K562 (cell line): ENCODE results near the gene PDLIM7. TPM values are rescaled to one million over a fixed set of nuclear protein-coding genes. Genes with fewer than 3 reads are reported as not detected.
A peak's percentile ranks its signal among the peaks of the same experiment; 100 is the strongest.

Experiments
- ARID1B ChIP-seq: fragments of 450-650 bp; IDR thresholded peaks from 2 replicates; pipeline ENCODE4 v1.6.1; 2016; ENCODE audit warnings: antibody characterized with exemption, mild to moderate bottlenecking, inconsistent platforms
- CCNT2 ChIP-seq: IDR thresholded peaks from 2 replicates; pipeline ENCODE4 v1.6.1; 2011; ENCODE audit warnings: borderline replicate concordance, low read depth, mild to moderate bottlenecking, moderate library complexity, mixed read lengths, low read length; ENCODE audit not compliant: insufficient read length; ENCODE audit errors: extremely low read depth
- ESRRA ChIP-seq: fragments of 450-650 bp; IDR thresholded peaks from 2 replicates; pipeline ENCODE4 v1.6.1; 2014; ENCODE audit warnings: low read depth, mild to moderate bottlenecking, moderate library complexity, borderline replicate concordance
- HLTF ChIP-seq: fragments of 450-650 bp; IDR thresholded peaks from 2 replicates; pipeline ENCODE4 v1.6.1; 2016
- JUND ChIP-seq, 2 experiments: IDR thresholded peaks; 2 replicates in 1 of 2; 3 replicates in 1 of 2; pipeline ENCODE4 v1.6.1; 2011; ENCODE audit warnings: borderline replicate concordance in 2 of 2, low read depth in 2 of 2, low read length in 2 of 2, improper control_type of control experiment in 1 of 2, missing biosample characterization in 1 of 2, missing genetic modification characterization in 1 of 2, missing genetic modification reagents in 1 of 2
- KLF1 ChIP-seq: fragments of 450-650 bp; IDR thresholded peaks from 2 replicates; pipeline ENCODE4 v1.6.1; 2016; ENCODE audit warnings: missing genetic modification characterization, missing compliant biosample characterization
- MAZ ChIP-seq, 2 experiments: fragments of 450-650 bp in 1 of 2; sonication (generic) in 1 of 2; formaldehyde crosslinking; IDR thresholded peaks in 1 of 2; conservative IDR thresholded peaks in 1 of 2; 2 replicates each; pipeline versions ENCODE4 v1.4.0 to v1.5.0; 2020; ENCODE audit warnings: mild to moderate bottlenecking in 1 of 2, missing genetic modification reagents in 1 of 2
- RBM22 ChIP-seq: fragments of 200-400 bp; formaldehyde crosslinking; IDR thresholded peaks from 2 replicates; pipeline ENCODE4 v1.6.1; 2018; ENCODE audit warnings: low read length, low read depth; ENCODE audit not compliant: poor library complexity, severe bottlenecking
- TCF3 ChIP-seq: sonication (generic); formaldehyde crosslinking; IDR thresholded peaks from 2 replicates; pipeline ENCODE4 v1.4.0; 2020; ENCODE audit warnings: mild to moderate bottlenecking, missing genetic modification reagents
- ZNF134 ChIP-seq: fragments of 250-450 bp; sonication (Bioruptor Pico); conservative IDR thresholded peaks from 2 replicates; pipeline ENCODE4 v1.4.0; 2020
- ZNF253 ChIP-seq: fragments of 250-450 bp; sonication (Bioruptor Pico); conservative IDR thresholded peaks from 2 replicates; pipeline ENCODE4 v1.6.1; 2021; ENCODE audit warnings: mild to moderate bottlenecking
- ZNF75A ChIP-seq: fragments of 450-650 bp; formaldehyde crosslinking; IDR thresholded peaks from 2 replicates; pipeline ENCODE4 v1.4.0; 2020; ENCODE audit warnings: mild to moderate bottlenecking
- polyA plus RNA-seq, 8 experiments: library from polyadenylated mRNA; depleted of rRNA in 4 of 8; stranded (reverse) in 5 of 8; unstranded in 3 of 8; fragments of >200 nt; fragmentation: Nextera tagmentation in 2 of 8; fragmentation: Illumina TruSeq in 1 of 8; extraction: Ambion mirVana in 2 of 8; extraction: Trizol in 1 of 8; gene quantifications; 2 replicates each; pipeline versions ENCODE4 v1.2.1 to v1.2.3, GENCODE V29; 2011 to 2014; ENCODE audit warnings: inconsistent platforms in 1 of 8, missing spikeins in 1 of 8
- total RNA-seq, 7 experiments: library from RNA; depleted of rRNA in 6 of 7; stranded (reverse); fragments of >200 nt in 6 of 7; fragmentation: Illumina TruSeq in 2 of 7; extraction: Trizol in 2 of 7; gene quantifications; 2 replicates each; pipeline versions ENCODE4 v1.2.1 to v1.2.3, GENCODE V29; 2011 to 2021; ENCODE audit warnings: low replicate concordance in 1 of 7
- TF ChIP-seq, protein P1 (sequence below), 2 experiments: fragments of 450-650 bp; conservative IDR thresholded peaks; 2 replicates each; pipeline ENCODE4 v1.6.1; 2017; ENCODE audit warnings: mild to moderate bottlenecking in 2 of 2, moderate library complexity in 2 of 2
- TF ChIP-seq, protein P2 (sequence below), 3 experiments: IDR thresholded peaks in 2 of 3; conservative IDR thresholded peaks in 1 of 3; 2 replicates each; pipeline ENCODE4 v1.5.1; 2011 to 2012; ENCODE audit warnings: low read length in 3 of 3, mild to moderate bottlenecking in 3 of 3, control low read depth in 2 of 3, improper control_type of control experiment in 1 of 3, inconsistent platforms in 1 of 3, low read depth in 1 of 3, mixed read lengths in 1 of 3, moderate library complexity in 1 of 3; ENCODE audit not compliant: insufficient read depth in 2 of 3
- TF ChIP-seq, protein P3 (sequence below): fragments of 450-650 bp; formaldehyde crosslinking; IDR thresholded peaks from 2 replicates; pipeline ENCODE4 v1.4.0; 2022; ENCODE audit warnings: mild to moderate bottlenecking, moderate library complexity
- TF ChIP-seq, protein P4 (sequence below), 2 experiments: IDR thresholded peaks; 2 replicates each; pipeline ENCODE4 v1.6.1; 2012; ENCODE audit warnings: improper control_type of control experiment in 2 of 2, low read depth in 2 of 2, low read length in 2 of 2, borderline replicate concordance in 1 of 2
- TF ChIP-seq, protein P5 (sequence below), 2 experiments: fragments of 250-450 bp in 1 of 2; fragments of 450-650 bp in 1 of 2; sonication (Bioruptor Pico) in 1 of 2; IDR thresholded peaks; 2 replicates each; pipeline versions ENCODE4 v1.6.1 to v1.8.0; 2016 to 2021; ENCODE audit warnings: mild to moderate bottlenecking in 2 of 2, moderate library complexity in 2 of 2, missing compliant biosample characterization in 1 of 2, missing genetic modification characterization in 1 of 2

Gene PDLIM7
- total and polyA plus RNA-seq, 9 of the 15 experiments (the other 6 are each of a cell fraction or from before 2014, with no cell fraction given), result 2.1 to 124 (median 32.6) TPM

DNA sequence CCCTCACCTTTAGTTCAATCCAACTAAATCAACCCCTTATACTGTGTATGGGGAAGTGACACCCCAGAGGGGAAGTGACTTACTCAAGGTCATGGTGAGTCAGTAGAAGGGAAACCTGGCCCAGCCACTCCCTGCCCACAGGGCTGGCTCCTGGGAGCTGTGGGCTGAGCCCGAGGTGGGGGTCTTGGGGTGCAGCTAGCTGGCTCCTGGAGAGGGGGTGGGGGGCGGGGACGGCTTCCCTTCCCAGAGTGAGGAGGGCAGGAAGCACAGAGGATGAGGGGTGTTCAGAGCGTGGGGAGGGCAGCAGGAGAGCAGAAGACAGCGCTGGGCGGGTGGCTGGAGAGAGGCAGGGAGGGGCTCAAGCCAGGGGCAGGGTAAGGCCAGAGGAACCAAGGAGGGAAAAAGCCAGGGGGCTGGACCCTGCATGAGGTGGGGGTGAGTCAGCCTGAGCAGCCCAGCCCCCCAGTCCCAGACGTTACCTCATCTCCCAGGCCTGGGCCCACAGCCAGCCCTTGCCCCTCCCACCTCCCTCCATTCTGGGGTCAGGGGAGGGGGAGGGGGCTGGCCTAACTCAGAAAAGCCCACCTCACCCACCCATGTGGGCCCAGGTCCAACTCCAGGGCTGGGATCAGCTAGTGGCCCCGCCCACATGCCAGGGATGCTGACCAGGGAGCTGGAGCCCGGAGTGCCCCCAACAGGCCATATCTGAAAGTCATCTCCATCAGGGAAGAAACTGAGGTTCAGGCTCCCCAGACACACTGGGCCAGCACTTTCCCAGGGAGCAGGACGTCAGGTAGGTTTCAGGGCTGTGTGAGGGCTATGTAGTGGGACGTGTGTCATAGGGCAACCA lies 2.8 kb downstream of the PDLIM7 start (continued):
- TF ChIP-seq, protein P1, sequence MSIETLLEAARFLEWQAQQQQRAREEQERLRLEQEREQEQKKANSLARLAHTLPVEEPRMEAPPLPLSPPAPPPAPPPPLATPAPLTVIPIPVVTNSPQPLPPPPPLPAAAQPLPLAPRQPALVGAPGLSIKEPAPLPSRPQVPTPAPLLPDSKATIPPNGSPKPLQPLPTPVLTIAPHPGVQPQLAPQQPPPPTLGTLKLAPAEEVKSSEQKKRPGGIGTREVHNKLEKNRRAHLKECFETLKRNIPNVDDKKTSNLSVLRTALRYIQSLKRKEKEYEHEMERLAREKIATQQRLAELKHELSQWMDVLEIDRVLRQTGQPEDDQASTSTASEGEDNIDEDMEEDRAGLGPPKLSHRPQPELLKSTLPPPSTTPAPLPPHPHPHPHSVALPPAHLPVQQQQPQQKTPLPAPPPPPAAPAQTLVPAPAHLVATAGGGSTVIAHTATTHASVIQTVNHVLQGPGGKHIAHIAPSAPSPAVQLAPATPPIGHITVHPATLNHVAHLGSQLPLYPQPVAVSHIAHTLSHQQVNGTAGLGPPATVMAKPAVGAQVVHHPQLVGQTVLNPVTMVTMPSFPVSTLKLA (conservative IDR thresholded peaks at IDR 0.05), result no peak
- TF ChIP-seq, protein P2, sequence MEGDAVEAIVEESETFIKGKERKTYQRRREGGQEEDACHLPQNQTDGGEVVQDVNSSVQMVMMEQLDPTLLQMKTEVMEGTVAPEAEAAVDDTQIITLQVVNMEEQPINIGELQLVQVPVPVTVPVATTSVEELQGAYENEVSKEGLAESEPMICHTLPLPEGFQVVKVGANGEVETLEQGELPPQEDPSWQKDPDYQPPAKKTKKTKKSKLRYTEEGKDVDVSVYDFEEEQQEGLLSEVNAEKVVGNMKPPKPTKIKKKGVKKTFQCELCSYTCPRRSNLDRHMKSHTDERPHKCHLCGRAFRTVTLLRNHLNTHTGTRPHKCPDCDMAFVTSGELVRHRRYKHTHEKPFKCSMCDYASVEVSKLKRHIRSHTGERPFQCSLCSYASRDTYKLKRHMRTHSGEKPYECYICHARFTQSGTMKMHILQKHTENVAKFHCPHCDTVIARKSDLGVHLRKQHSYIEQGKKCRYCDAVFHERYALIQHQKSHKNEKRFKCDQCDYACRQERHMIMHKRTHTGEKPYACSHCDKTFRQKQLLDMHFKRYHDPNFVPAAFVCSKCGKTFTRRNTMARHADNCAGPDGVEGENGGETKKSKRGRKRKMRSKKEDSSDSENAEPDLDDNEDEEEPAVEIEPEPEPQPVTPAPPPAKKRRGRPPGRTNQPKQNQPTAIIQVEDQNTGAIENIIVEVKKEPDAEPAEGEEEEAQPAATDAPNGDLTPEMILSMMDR (IDR thresholded peaks at IDR 0.05 in 2 of 3, conservative IDR thresholded peaks at IDR 0.05 in 1 of 3; ENCODE audit: insufficient read depth in 2 of 3, low read depth in 1 of 3, low read length in 3 of 3), result peak in 1 of 3 experiments; percentile 22; a peak in 1 of 6 replicates
- TF ChIP-seq ZNF253 (no peak), ZNF134 (CRISPR knock-in tag) (no peak), ESRRA (peak; percentile 93), HLTF (0 out of 2 replicates have a peak, but pooled peaks have one; percentile 40), RBM22 (no peak), ARID1B (peak; percentile 68), CCNT2 (no peak), ZNF75A (CRISPR knock-in tag) (no peak), TCF3 (no peak), MAZ (CRISPR knock-in tag; conservative IDR thresholded peaks at IDR 0.05 in 1 of 2, IDR thresholded peaks at IDR 0.05 in 1 of 2) (peak in 1 of 2 experiments; percentile 64; a peak in 2 of 4 replicates), KLF1 (tag) (no peak), JUND (IDR thresholded peaks at IDR 0.05; ENCODE audit: borderline replicate concordance, low read depth, low read length) (peak; percentile 56; the same call in 1 of the 2 replicates), JUND (tag; IDR thresholded peaks at IDR 0.05; ENCODE audit: borderline replicate concordance, low read depth, low read length) (peak; percentile 13; the same call in 1 of the 3 replicates)
- TF ChIP-seq, protein P3, sequence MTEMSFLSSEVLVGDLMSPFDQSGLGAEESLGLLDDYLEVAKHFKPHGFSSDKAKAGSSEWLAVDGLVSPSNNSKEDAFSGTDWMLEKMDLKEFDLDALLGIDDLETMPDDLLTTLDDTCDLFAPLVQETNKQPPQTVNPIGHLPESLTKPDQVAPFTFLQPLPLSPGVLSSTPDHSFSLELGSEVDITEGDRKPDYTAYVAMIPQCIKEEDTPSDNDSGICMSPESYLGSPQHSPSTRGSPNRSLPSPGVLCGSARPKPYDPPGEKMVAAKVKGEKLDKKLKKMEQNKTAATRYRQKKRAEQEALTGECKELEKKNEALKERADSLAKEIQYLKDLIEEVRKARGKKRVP, result no peak
- TF ChIP-seq, protein P4, sequence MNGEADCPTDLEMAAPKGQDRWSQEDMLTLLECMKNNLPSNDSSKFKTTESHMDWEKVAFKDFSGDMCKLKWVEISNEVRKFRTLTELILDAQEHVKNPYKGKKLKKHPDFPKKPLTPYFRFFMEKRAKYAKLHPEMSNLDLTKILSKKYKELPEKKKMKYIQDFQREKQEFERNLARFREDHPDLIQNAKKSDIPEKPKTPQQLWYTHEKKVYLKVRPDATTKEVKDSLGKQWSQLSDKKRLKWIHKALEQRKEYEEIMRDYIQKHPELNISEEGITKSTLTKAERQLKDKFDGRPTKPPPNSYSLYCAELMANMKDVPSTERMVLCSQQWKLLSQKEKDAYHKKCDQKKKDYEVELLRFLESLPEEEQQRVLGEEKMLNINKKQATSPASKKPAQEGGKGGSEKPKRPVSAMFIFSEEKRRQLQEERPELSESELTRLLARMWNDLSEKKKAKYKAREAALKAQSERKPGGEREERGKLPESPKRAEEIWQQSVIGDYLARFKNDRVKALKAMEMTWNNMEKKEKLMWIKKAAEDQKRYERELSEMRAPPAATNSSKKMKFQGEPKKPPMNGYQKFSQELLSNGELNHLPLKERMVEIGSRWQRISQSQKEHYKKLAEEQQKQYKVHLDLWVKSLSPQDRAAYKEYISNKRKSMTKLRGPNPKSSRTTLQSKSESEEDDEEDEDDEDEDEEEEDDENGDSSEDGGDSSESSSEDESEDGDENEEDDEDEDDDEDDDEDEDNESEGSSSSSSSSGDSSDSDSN (IDR thresholded peaks at IDR 0.05; ENCODE audit: borderline replicate concordance in 1 of 2, low read depth in 2 of 2, low read length in 2 of 2), result no peak
- TF ChIP-seq, protein P5, sequence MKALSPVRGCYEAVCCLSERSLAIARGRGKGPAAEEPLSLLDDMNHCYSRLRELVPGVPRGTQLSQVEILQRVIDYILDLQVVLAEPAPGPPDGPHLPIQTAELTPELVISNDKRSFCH (CRISPR knock-in tag; IDR thresholded peaks at IDR 0.05), result no peak
- TF ChIP-seq, protein P5 (tag; IDR thresholded peaks at IDR 0.05), result no peak
